Testis (tissue), 3 donors: Measurements from ENCODE around the gene TMEM198. TPM values are rescaled to one million over a fixed set of nuclear protein-coding genes. Genes with fewer than 3 reads are reported as not detected.
A peak's percentile ranks its signal among the peaks of the same experiment; 100 is the strongest.

Experiments
- DNase-seq: peaks from one replicate; pipeline ENCODE4 v3.0.0-alpha.2; 2019
- H3K27ac ChIP-seq, 2 donors: fragments of 200-600 bp; sonication (generic); one replicate each; pipeline ENCODE4 v1.5.1; 2019
- H3K27me3 ChIP-seq: fragments of 200-600 bp; sonication (generic); one replicate; pipeline ENCODE4 v1.5.1; 2019
- H3K36me3 ChIP-seq: fragments of 200-600 bp; sonication (generic); one replicate; pipeline ENCODE4 v1.5.1; 2017; ENCODE audit warnings: low read depth; ENCODE audit errors: missing control alignments
- H3K4me1 ChIP-seq: fragments of 200-600 bp; sonication (generic); one replicate; pipeline ENCODE4 v1.5.1; 2019
- H3K4me3 ChIP-seq, 2 donors: fragments of 200-600 bp; sonication (generic); one replicate each; pipeline ENCODE4 v1.5.1; 2017 to 2019
- H3K9me3 ChIP-seq: fragments of 200-600 bp; sonication (generic); one replicate; pipeline ENCODE4 v1.5.1; 2017
- POLR2A ChIP-seq: fragments of 450-650 bp; IDR thresholded peaks from one replicate; pipeline ENCODE4 v1.6.1; 2017; ENCODE audit warnings: antibody characterized with exemption, mild to moderate bottlenecking, moderate library complexity
- WGBS, 2 donors: methylation state at CpG; one replicate each; pipeline ENCODE4 v1.1.5; 2018; 5-methylcytosine and 5-hydroxymethylcytosine counted together
- intact Hi-C: fragments of 100-400 bp; cut with DNase I; formaldehyde crosslinking; loops from one replicate; pipeline ENCODE4 v1.15.1; 2023; ENCODE audit warnings: low total_unique reads
- polyA plus RNA-seq: library from polyadenylated mRNA; stranded (reverse); fragments of 350-450 nt; fragmentation: Illumina TruSeq; extraction: RNeasy Lipid Tissue Mini Kit (QIAGEN cat#74804); gene quantifications from one replicate; pipeline ENCODE4 v1.2.3, GENCODE V29; 2014; ENCODE audit warnings: low read depth, low replicate concordance; ENCODE audit not compliant: insufficient read depth
- total RNA-seq, 2 donors: library from RNA; depleted of rRNA; stranded (reverse); fragments of >200 nt; gene quantifications; one replicate each; pipeline ENCODE4 v1.2.3, GENCODE V29; 2016
- TF ChIP-seq, protein P1 (sequence below), 3 experiments: fragments of 450-650 bp in 2 of 3; fragments of 200-600 bp in 1 of 3; sonication (generic) in 1 of 3; IDR thresholded peaks; one replicate each; pipeline ENCODE4 v1.5.1; 2016 to 2019; ENCODE audit warnings: antibody characterized with exemption in 3 of 3, mild to moderate bottlenecking in 2 of 3, moderate library complexity in 1 of 3

Gene TMEM198
- total and polyA plus RNA-seq, 3 donors from 2014 or later: 7.3 to 11.8 (median 11.3) TPM

DNA sequence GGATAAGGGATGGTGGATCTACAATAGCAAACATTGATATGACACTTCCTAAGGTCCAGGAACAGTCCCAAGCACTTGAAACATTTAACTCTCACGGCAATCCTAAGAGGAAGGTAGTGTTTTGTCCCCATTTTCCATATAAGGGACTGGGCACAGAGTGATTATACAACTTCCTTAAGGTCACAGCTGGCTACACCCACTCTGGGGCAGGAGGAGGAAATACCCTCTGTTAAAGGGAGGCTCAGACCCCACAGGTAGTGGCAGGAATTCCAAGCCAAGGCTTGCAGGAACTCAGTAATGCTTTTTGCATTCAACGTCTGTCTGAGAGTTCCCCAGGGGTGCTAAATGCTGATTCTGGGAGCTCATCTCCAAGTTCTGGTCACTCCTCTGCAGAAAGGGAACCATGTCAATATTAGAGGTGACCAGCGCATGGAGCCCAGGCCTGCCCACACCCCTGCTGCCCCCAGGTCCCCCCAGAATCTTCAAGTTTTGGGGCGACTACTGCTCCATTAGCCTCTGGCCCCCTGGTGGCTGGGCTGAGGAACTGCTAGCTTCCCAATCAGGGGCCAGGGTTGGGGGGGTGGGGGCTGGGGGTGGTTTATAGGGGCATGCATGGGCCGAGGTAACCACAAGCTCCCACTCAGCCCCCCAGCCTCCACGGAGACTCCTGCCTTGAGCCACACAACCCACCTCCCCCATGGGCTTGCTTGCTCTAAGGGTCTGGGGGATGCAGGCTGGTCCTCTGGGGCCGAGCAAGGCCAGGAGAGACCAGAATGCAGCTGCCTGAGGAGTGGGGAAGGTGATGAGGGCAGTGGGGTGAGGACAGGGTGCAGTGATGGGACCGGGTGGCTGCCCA is 16.4 kb downstream of the TMEM198 start:
- Histone ChIP-seq H3K27ac (no peak overlapping the region), H3K4me3 (no peak overlapping the region), H3K4me1 (peaks cover 9% of the 10 kb centered on the region), H3K9me3 (no peaks in the 10 kb centered on the region), H3K27me3 (no peaks in the 10 kb centered on the region), H3K36me3 (no peaks in the 10 kb centered on the region)
- intact Hi-C loops: no loop called here
- DNase-seq: no peak
- no peak for TF ChIP-seq POLR2A
- TF ChIP-seq, protein P1, sequence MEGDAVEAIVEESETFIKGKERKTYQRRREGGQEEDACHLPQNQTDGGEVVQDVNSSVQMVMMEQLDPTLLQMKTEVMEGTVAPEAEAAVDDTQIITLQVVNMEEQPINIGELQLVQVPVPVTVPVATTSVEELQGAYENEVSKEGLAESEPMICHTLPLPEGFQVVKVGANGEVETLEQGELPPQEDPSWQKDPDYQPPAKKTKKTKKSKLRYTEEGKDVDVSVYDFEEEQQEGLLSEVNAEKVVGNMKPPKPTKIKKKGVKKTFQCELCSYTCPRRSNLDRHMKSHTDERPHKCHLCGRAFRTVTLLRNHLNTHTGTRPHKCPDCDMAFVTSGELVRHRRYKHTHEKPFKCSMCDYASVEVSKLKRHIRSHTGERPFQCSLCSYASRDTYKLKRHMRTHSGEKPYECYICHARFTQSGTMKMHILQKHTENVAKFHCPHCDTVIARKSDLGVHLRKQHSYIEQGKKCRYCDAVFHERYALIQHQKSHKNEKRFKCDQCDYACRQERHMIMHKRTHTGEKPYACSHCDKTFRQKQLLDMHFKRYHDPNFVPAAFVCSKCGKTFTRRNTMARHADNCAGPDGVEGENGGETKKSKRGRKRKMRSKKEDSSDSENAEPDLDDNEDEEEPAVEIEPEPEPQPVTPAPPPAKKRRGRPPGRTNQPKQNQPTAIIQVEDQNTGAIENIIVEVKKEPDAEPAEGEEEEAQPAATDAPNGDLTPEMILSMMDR (IDR thresholded peaks at IDR 0.05): peak in 2 of 3 experiments; percentile 53 to 94
- 55 to 62% methylated on average over 3 to 8 of the region's 8 CpGs for WGBS, 2 donors

- no peak for DNase-seq
- TF ChIP-seq POLR2A: no peak
- TF ChIP-seq, protein P1 (IDR thresholded peaks at IDR 0.05): no peak
- 67 to 84% methylated on average over 1 to 3 of the region's 3 CpGs for WGBS, 2 donors
- H3K36me3 ChIP-seq: no peaks in the 10 kb centered on the region
- H3K4me1 ChIP-seq: peaks cover 9% of the 10 kb centered on the region
- H3K27me3 ChIP-seq: no peaks in the 10 kb centered on the region
- intact Hi-C loops: no loop called here
- no peak overlapping the region for H3K4me3 ChIP-seq
- H3K9me3 ChIP-seq: no peaks in the 10 kb centered on the region
- H3K27ac ChIP-seq: no peak overlapping the region
Observed at GRCh38 chr2:219560893-219561178, 17.0 kb downstream of the TMEM198 start.

- intact Hi-C loops: no loop called here
- no peak overlapping the region for H3K4me3 ChIP-seq
Observed at GRCh38 chr2:219561179-219562048, 17.6 kb downstream of the TMEM198 start.

DNA sequence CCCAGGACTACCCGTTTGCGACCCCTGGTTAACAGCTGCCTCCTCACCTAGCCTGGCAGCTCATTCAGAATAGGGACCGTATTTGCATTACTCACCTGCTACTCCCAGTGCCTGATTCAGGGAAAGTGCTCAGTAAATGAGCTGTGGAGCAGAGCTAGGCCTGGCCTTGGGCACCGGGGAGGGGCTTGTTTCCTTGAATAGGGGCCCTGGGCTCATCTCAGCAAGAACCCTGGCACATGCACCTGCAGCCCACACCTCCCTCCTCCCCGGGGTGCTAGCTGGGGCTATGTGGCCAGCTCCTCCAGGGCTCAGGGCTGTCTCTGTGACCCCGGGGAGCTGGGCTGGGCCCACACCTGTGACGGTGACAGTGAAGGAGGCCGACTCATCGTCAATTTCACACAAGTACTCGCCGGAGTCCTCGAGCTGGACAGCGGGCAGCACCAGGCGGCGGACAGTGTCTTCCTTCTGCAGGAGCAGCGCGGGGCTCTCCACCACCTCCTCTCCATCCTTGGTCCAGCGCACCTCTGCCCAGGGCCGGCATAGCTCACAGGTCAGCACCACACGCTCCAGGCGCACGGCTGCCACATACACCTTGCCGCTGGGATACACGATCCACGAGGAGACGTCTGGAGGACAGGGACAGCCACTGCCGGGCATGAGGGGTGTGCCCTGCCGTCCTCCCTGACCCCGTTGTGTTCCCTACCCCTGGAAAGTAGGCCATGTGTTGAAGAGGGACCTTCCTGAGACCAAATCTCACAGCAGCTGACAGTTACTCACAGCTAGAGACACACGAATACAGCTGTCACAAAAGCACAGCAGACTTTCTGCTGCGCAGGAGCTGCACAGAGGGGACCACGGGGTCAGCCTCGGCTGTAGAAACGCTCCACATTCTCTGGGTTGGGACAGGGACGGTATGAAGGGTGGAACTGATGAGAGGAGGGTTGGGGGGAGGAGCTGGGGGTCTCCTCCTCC is 18.5 kb downstream of the TMEM198 start:
- DNase-seq: no peak
- no peak overlapping the region for H3K4me3 ChIP-seq
- H3K27me3 ChIP-seq: no peaks in the 10 kb centered on the region
- H3K36me3 ChIP-seq: no peaks in the 10 kb centered on the region
- H3K9me3 ChIP-seq: no peaks in the 10 kb centered on the region
- H3K4me1 ChIP-seq: peaks cover 9% of the 10 kb centered on the region
- no peak for TF ChIP-seq POLR2A
- TF ChIP-seq, protein P1 (IDR thresholded peaks at IDR 0.05): no peak
- WGBS, 2 donors: 81 to 82% methylated on average over 6 to 35 of the region's 35 CpGs
- no peak overlapping the region for H3K27ac ChIP-seq
- intact Hi-C loops: no loop called here

More at GRCh38 chr2:219561179-219562048, 17.6 kb downstream of the TMEM198 start:
- H3K27me3 ChIP-seq: no peaks in the 10 kb centered on the region
- WGBS, 2 donors: 80 to 84% methylated on average over 13 to 24 of the region's 24 CpGs
- peaks cover 9% of the 10 kb centered on the region for H3K4me1 ChIP-seq
- H3K27ac ChIP-seq: no peak overlapping the region
- no peaks in the 10 kb centered on the region for H3K36me3 ChIP-seq
- TF ChIP-seq POLR2A: no peak
- TF ChIP-seq, protein P1 (IDR thresholded peaks at IDR 0.05): no peak
- no peak for DNase-seq
- H3K9me3 ChIP-seq: no peaks in the 10 kb centered on the region
